Measurements from ENCODE around the gene RPTOR. TPM values are rescaled to one million over a fixed set of nuclear protein-coding genes. Genes with fewer than 3 reads are reported as not detected.

The RPTOR gene
- total RNA-seq, 4 donors from 2014 or later: 47.6 to 56.9 (median 55.4) TPM

- no peak overlapping the region for H3K27ac ChIP-seq
- ATAC-seq: no peak
- no peaks in the 10 kb centered on the region for H3K36me3 ChIP-seq
- H3K9me3 ChIP-seq: no peaks in the 10 kb centered on the region
- H3K4me3 ChIP-seq: no peak overlapping the region
- no peak for DNase-seq
- no peaks in the 10 kb centered on the region for H3K27me3 ChIP-seq
- in situ Hi-C loops (cut with MboI; ENCODE audit: low sequenced_read_pairs in 4 of 4) (no loop called here), intact Hi-C loops (cut with DNase I; ENCODE audit: low total_unique reads) (no loop called here)
- TF ChIP-seq, protein P1, sequence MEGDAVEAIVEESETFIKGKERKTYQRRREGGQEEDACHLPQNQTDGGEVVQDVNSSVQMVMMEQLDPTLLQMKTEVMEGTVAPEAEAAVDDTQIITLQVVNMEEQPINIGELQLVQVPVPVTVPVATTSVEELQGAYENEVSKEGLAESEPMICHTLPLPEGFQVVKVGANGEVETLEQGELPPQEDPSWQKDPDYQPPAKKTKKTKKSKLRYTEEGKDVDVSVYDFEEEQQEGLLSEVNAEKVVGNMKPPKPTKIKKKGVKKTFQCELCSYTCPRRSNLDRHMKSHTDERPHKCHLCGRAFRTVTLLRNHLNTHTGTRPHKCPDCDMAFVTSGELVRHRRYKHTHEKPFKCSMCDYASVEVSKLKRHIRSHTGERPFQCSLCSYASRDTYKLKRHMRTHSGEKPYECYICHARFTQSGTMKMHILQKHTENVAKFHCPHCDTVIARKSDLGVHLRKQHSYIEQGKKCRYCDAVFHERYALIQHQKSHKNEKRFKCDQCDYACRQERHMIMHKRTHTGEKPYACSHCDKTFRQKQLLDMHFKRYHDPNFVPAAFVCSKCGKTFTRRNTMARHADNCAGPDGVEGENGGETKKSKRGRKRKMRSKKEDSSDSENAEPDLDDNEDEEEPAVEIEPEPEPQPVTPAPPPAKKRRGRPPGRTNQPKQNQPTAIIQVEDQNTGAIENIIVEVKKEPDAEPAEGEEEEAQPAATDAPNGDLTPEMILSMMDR (IDR thresholded peaks at IDR 0.05 in 4 of 5, conservative IDR thresholded peaks at IDR 0.05 in 1 of 5): no peak
- no peak for TF ChIP-seq POLR2A (IDR thresholded peaks at IDR 0.05)
- peaks cover 15 to 19% of the 10 kb centered on the region in 2 donors for H3K4me1 ChIP-seq
Observed at GRCh38 chr17:80629298-80630028, 84.8 kb downstream of the RPTOR start.

- intact Hi-C loops (cut with DNase I; ENCODE audit: low total_unique reads) (no loop called here), in situ Hi-C loops (cut with MboI; ENCODE audit: low sequenced_read_pairs in 4 of 4) (no loop called here)
- Histone ChIP-seq H3K36me3 (no peaks in the 10 kb centered on the region), H3K9me3 (no peaks in the 10 kb centered on the region), H3K27me3 (no peaks in the 10 kb centered on the region), H3K4me1 (peaks cover 9 to 15% of the 10 kb centered on the region in 2 donors), H3K4me3 (no peak overlapping the region), H3K27ac (no peak overlapping the region)
- no peak for TF ChIP-seq POLR2A (IDR thresholded peaks at IDR 0.05)
- TF ChIP-seq, protein P1 (IDR thresholded peaks at IDR 0.05 in 4 of 5, conservative IDR thresholded peaks at IDR 0.05 in 1 of 5): no peak
- no peak for ATAC-seq
- DNase-seq: no peak
Observed at GRCh38 chr17:80630560-80631120, 86.0 kb downstream of the RPTOR start.

- in situ Hi-C loops (cut with MboI; ENCODE audit: low sequenced_read_pairs in 4 of 4): no loop called here
Observed at GRCh38 chr17:80631142-80632045, 86.8 kb downstream of the RPTOR start.

DNA sequence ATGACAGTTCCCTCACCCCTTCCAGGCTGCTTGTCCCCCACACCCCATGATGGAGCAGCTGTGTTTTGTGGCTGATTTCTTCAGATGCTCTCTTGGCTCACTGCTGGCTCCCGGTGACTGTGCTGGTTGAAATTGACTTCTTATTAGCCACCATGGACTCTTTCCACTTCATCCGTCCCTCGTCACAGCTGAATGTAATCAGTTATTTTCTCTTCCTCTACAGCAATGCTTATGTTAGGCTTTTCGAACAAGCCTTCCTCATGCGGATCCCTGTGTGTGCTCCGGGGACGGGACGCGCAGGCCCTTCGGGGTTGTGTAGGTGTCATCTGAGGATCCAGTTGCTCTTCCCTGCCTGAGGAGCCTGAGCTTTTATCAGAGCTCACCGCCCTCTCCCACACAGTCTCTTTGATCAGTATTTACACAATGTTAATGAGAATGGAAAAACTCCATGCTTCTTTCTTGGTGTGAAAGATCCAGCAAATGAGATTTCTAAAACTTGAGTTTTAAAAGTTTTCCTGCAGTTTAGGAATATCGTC, 87.5 kb downstream of the RPTOR start:
- Histone ChIP-seq H3K27me3 (no peaks in the 10 kb centered on the region), H3K36me3 (no peaks in the 10 kb centered on the region), H3K4me3 (no peak overlapping the region), H3K4me1 (peaks cover 3 to 4% of the 10 kb centered on the region in 2 donors), H3K27ac (peak overlapping the region in 3 of 4 donors; percentile 13 to 47 (median 14)), H3K9me3 (no peaks in the 10 kb centered on the region)
- DNase-seq (no peak), ATAC-seq (peak; percentile 33 to 64)
- intact Hi-C loops (cut with DNase I; ENCODE audit: low total_unique reads): no loop called here
- TF ChIP-seq, protein P1 (IDR thresholded peaks at IDR 0.05 in 4 of 5, conservative IDR thresholded peaks at IDR 0.05 in 1 of 5): no peak
- no peak for TF ChIP-seq POLR2A (IDR thresholded peaks at IDR 0.05)
- in situ Hi-C loops (cut with MboI; ENCODE audit: low sequenced_read_pairs in 4 of 4): no loop called here

More at GRCh38 chr17:80631142-80632045, 86.8 kb downstream of the RPTOR start:
- H3K4me3 ChIP-seq: no peak overlapping the region
- TF ChIP-seq POLR2A (IDR thresholded peaks at IDR 0.05): no peak
- TF ChIP-seq, protein P1 (IDR thresholded peaks at IDR 0.05 in 4 of 5, conservative IDR thresholded peaks at IDR 0.05 in 1 of 5): no peak
- DNase-seq (no peak), ATAC-seq (no peak)
- H3K27ac ChIP-seq: peak overlapping the region in 2 of 4 donors; percentile 14 to 47
- no peaks in the 10 kb centered on the region for H3K36me3 ChIP-seq
- no peaks in the 10 kb centered on the region for H3K27me3 ChIP-seq
- peaks cover 4 to 7% of the 10 kb centered on the region in 2 donors for H3K4me1 ChIP-seq
- no peaks in the 10 kb centered on the region for H3K9me3 ChIP-seq
- intact Hi-C loops (cut with DNase I; ENCODE audit: low total_unique reads): no loop called here

All from gastrocnemius medialis (tissue), 4 donors.